PC-9 (cell line): Measurements from ENCODE around the gene DDI2.

Source experiments
- EZH2 ChIP-seq: fragments of 200-600 bp; sonication (generic); IDR thresholded peaks from 2 replicates; pipeline ENCODE4 v1.8.0; 2017; ENCODE audit warnings: antibody characterized with exemption, low read depth
- TF ChIP-seq, protein P1 (sequence below): fragments of 200-600 bp; sonication (generic); conservative IDR thresholded peaks from 2 replicates; pipeline ENCODE4 v1.6.1; 2017; ENCODE audit warnings: mixed run types, antibody characterized with exemption, mild to moderate bottlenecking, moderate library complexity

DNA sequence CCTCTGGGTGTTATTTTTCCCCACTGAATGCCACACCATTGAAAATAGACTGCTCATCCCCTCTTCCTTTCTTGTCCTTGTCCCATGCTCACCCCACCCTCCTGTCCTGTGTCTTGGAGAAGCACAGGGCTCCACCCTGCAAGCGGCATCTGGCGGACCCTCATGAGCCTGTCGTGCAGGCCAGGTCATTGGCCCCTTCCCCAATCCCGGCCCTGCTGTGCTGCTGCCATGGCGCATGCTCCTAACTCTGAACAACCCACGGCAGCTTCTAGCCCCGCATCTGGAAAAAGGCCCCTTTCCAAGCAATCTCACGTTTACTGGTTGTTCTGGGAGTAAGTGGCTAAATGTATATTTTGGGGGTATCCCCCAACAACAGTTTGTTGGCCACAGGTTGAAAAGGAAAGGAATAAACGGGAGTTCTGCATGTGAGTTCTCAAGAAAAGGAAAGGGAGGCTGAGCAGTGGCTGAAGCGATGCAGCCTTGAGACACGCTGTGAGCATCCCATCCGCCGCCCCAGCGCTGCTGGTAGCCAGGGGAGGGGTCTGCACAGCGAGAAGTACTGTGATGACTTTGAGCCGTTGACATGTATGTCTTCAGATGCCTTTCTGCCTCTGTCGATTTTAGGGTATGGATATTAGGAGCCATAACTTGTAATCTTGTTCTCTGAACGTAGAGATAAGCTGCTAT lies 48.7 kb upstream of the DDI2 start:
- TF ChIP-seq, protein P1, sequence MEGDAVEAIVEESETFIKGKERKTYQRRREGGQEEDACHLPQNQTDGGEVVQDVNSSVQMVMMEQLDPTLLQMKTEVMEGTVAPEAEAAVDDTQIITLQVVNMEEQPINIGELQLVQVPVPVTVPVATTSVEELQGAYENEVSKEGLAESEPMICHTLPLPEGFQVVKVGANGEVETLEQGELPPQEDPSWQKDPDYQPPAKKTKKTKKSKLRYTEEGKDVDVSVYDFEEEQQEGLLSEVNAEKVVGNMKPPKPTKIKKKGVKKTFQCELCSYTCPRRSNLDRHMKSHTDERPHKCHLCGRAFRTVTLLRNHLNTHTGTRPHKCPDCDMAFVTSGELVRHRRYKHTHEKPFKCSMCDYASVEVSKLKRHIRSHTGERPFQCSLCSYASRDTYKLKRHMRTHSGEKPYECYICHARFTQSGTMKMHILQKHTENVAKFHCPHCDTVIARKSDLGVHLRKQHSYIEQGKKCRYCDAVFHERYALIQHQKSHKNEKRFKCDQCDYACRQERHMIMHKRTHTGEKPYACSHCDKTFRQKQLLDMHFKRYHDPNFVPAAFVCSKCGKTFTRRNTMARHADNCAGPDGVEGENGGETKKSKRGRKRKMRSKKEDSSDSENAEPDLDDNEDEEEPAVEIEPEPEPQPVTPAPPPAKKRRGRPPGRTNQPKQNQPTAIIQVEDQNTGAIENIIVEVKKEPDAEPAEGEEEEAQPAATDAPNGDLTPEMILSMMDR = no peak
- TF ChIP-seq EZH2 = no peak
